GM12878 (cell line): Measurements from ENCODE around the gene ABHD18. TPM values are rescaled to one million over a fixed set of nuclear protein-coding genes. Genes with fewer than 3 reads are reported as not detected.

ENCODE experiments used
- ATAC-seq: fragments of 200-7000 bp; cut with Tn5 transposase; 3 replicates; pipeline ENCODE4 v1.9.1; 2020; ENCODE audit warnings: mild to moderate bottlenecking, moderate library complexity
- BruUV-seq: library from RNA; stranded (reverse); fragments of 400-500 nt; replicated peaks from 2 replicates; lab custom pipeline; 2021; lab: Mats Ljungman, UMichigan
- CTCF ChIA-PET: fragments of 300-600 bp; sonication (Branson Sonifier 250); formaldehyde crosslinking; extraction: SDS; loops from one replicate; lab custom pipeline; 2021; ENCODE audit warnings: inconsistent platforms; lab: Yijun Ruan, JAX
- POLR2A ChIA-PET: fragments of 350-600 bp; formaldehyde crosslinking; extraction: SDS; loops from one replicate; lab custom pipeline; 2021; ENCODE audit warnings: inconsistent platforms; lab: Charles Lee
- RAD21 ChIA-PET: fragments of 300-600 bp; sonication (Branson Sonifier 250); formaldehyde crosslinking; loops from one replicate; lab custom pipeline; 2023; ENCODE audit warnings: antibody characterized with exemption; ENCODE audit not compliant: unreplicated experiment; lab: Charles Lee
- SMC1A ChIA-PET: fragments of 300-600 bp; sonication (Branson Sonifier 250); formaldehyde crosslinking; loops from one replicate; lab custom pipeline; 2023; ENCODE audit not compliant: unreplicated experiment, uncharacterized antibody; lab: Charles Lee
- DNase-seq: peaks from one replicate; pipeline ENCODE4 v3.0.0-alpha.2; 2011; ENCODE audit warnings: low read depth, low spot score
- FAIRE-seq: peaks from 3 replicates; lab custom pipeline; 2011; peaks lifted over from hg19 to GRCh38; lab: Jason Lieb, UNC
- H2AFZ ChIP-seq: 2 replicates; pipeline ENCODE4 v1.6.0; 2011; ENCODE audit warnings: low read depth, low read length, control low read depth; ENCODE audit not compliant: control insufficient read depth
- H3K27ac ChIP-seq: 2 replicates; pipeline ENCODE4 v1.5.1; 2011; ENCODE audit warnings: control low read depth; ENCODE audit not compliant: control insufficient read depth, insufficient read depth
- H3K27me3 ChIP-seq, 2 experiments: replicated peaks in 1 of 2; 2 replicates each; pipeline versions ENCODE4 v1.6.0 to v1.6.1; 2011; ENCODE audit warnings: low read length in 1 of 2; ENCODE audit not compliant: control insufficient read depth in 2 of 2, insufficient read depth in 2 of 2
- H3K36me3 ChIP-seq, 2 experiments: 2 replicates each; pipeline ENCODE4 v1.5.1; 2011; ENCODE audit warnings: low read length in 1 of 2; ENCODE audit not compliant: control insufficient read depth in 2 of 2, insufficient read depth in 2 of 2
- H3K4me1 ChIP-seq: 2 replicates; pipeline ENCODE4 v1.6.1; 2011; ENCODE audit warnings: mild to moderate bottlenecking, low read length, moderate library complexity, mixed read lengths; ENCODE audit not compliant: control insufficient read depth, insufficient read depth
- H3K4me2 ChIP-seq: 2 replicates; pipeline ENCODE4 v1.6.0; 2011; ENCODE audit warnings: control low read depth; ENCODE audit not compliant: control insufficient read depth, insufficient read depth
- H3K4me3 ChIP-seq: fragments of 200-600 bp; sonication (generic); 2 replicates; pipeline ENCODE4 v1.5.1; 2016
- H3K79me2 ChIP-seq: 2 replicates; pipeline ENCODE4 v1.6.0; 2011; ENCODE audit warnings: low read length; ENCODE audit not compliant: control insufficient read depth, insufficient read depth
- H3K9ac ChIP-seq: 2 replicates; pipeline ENCODE4 v1.8.0; 2011; ENCODE audit warnings: low read length, control low read depth, mixed read lengths; ENCODE audit not compliant: control insufficient read depth, insufficient read depth
- H3K9me3 ChIP-seq: replicated peaks from 3 replicates; pipeline ENCODE4 v1.5.1; 2011; ENCODE audit warnings: mild to moderate bottlenecking, low read length; ENCODE audit not compliant: control insufficient read depth, insufficient read depth
- H4K20me1 ChIP-seq: 2 replicates; pipeline ENCODE4 v1.6.0; 2011; ENCODE audit not compliant: control insufficient read depth, insufficient read depth
- ASH2L ChIP-seq: fragments of 300-600, 200-600 bp; sonication (generic); IDR thresholded peaks from 2 replicates; pipeline ENCODE4 v1.6.1; 2017; ENCODE audit warnings: low read depth, mild to moderate bottlenecking, borderline replicate concordance
- JUNB ChIP-seq: IDR thresholded peaks from 2 replicates; pipeline ENCODE4 v1.6.1; 2016; ENCODE audit warnings: antibody characterized with exemption, mild to moderate bottlenecking
- MLLT1 ChIP-seq: fragments of 450-650 bp; IDR thresholded peaks from 2 replicates; pipeline ENCODE4 v1.6.1; 2016; ENCODE audit warnings: mild to moderate bottlenecking
- MXI1 ChIP-seq: fragments of 150-350 bp; IDR thresholded peaks from 2 replicates; pipeline ENCODE4 v1.6.1; 2011; ENCODE audit warnings: low read depth, mild to moderate bottlenecking, inconsistent platforms, low read length, improper control_type of control experiment
- NFIC ChIP-seq: IDR thresholded peaks from 2 replicates; pipeline ENCODE4 v1.6.1; 2012; ENCODE audit warnings: low read depth, mild to moderate bottlenecking, inconsistent platforms, low read length, moderate library complexity
- NR2C2 ChIP-seq: IDR thresholded peaks from 2 replicates; pipeline ENCODE4 v1.6.1; 2011; ENCODE audit warnings: borderline replicate concordance, low read depth; ENCODE audit not compliant: control insufficient read depth, insufficient read length
- PAX5 ChIP-seq: IDR thresholded peaks from 2 replicates; pipeline ENCODE4 v1.6.1; 2011; ENCODE audit warnings: low read depth, low read length, borderline replicate concordance
- PAX8 ChIP-seq: fragments of 450-650 bp; IDR thresholded peaks from 2 replicates; pipeline ENCODE4 v1.6.1; 2017; ENCODE audit warnings: mild to moderate bottlenecking, moderate library complexity
- POLR2A ChIP-seq: IDR thresholded peaks from 2 replicates; pipeline ENCODE4 v1.6.1; 2011; ENCODE audit warnings: low read depth, mild to moderate bottlenecking, low read length
- POLR2AphosphoS5 ChIP-seq: IDR thresholded peaks from 2 replicates; pipeline ENCODE4 v1.6.1; 2011; ENCODE audit warnings: mild to moderate bottlenecking, low read length, inconsistent platforms
- SIN3A ChIP-seq: IDR thresholded peaks from 2 replicates; pipeline ENCODE4 v1.6.1; 2012; ENCODE audit warnings: low read depth, low read length, improper control_type of control experiment
- SPI1 ChIP-seq: IDR thresholded peaks from 2 replicates; pipeline ENCODE4 v1.6.1; 2011; ENCODE audit warnings: low read depth, mild to moderate bottlenecking, low read length, moderate library complexity, borderline replicate concordance; ENCODE audit not compliant: insufficient read depth
- STAT1 ChIP-seq: fragments of 450-650 bp; conservative IDR thresholded peaks from 2 replicates; pipeline ENCODE4 v1.6.1; 2014; ENCODE audit warnings: antibody characterized with exemption, mild to moderate bottlenecking
- STAT3 ChIP-seq: IDR thresholded peaks from 2 replicates; pipeline ENCODE4 v1.6.1; 2011; ENCODE audit warnings: low read depth, low read length, improper control_type of control experiment
- TCF7 ChIP-seq: IDR thresholded peaks from 2 replicates; pipeline ENCODE4 v1.6.1; 2014; ENCODE audit warnings: antibody characterized with exemption, borderline replicate concordance
- ZBTB33 ChIP-seq: fragments of 450-650 bp; IDR thresholded peaks from 2 replicates; pipeline ENCODE4 v1.6.1; 2017; ENCODE audit warnings: mild to moderate bottlenecking
- ZZZ3 ChIP-seq: IDR thresholded peaks from 2 replicates; pipeline ENCODE4 v1.6.1; 2011; ENCODE audit warnings: low read depth; ENCODE audit not compliant: control insufficient read depth, insufficient read length
- in situ Hi-C: fragments of 300-500 bp; cut with MboI; formaldehyde crosslinking; loops from 9 replicates; pipeline ENCODE4 v1.14.3; 2018; ENCODE audit warnings: mixed read lengths
- intact Hi-C: fragments of 100-400 bp; cut with micrococcal nuclease; formaldehyde crosslinking; loops from one replicate; pipeline ENCODE4 v1.14.2; 2022; ENCODE audit not compliant: unreplicated experiment
- polyA plus RNA-seq, 11 experiments: library from polyadenylated mRNA; depleted of rRNA in 4 of 11; unstranded in 6 of 11; stranded (reverse) in 5 of 11; fragments of >200 nt; fragmentation: Nextera tagmentation in 4 of 11; fragmentation: Illumina TruSeq in 1 of 11; extraction: Ambion mirVana in 4 of 11; extraction: Trizol in 1 of 11; gene quantifications; 1 replicate in 1 of 11; 2 replicates in 10 of 11; pipeline versions ENCODE4 v1.2.1 to v1.2.3, GENCODE V29; 2011 to 2016; ENCODE audit warnings: inconsistent platforms in 2 of 11, missing spikeins in 2 of 11, low read depth in 1 of 11
- total RNA-seq, 4 experiments: library from RNA; depleted of rRNA in 3 of 4; stranded (reverse); fragments of >200 nt in 3 of 4; fragmentation: Illumina TruSeq in 1 of 4; extraction: Trizol in 1 of 4; gene quantifications; 2 replicates each; pipeline versions ENCODE4 v1.2.1 to v1.2.3, GENCODE V29; 2013 to 2021

The ABHD18 gene
- total and polyA plus RNA-seq, 10 of the 15 experiments (the other 5 are each of a cell fraction or from before 2014, with no cell fraction given), result 3.4 to 13.5 (median 9.6) TPM

GRCh38 chr4:128056396-128056795 lies 91.2 kb downstream of the ABHD18 start:
- H2AFZ ChIP-seq, result no peak overlapping the region
- H3K36me3 ChIP-seq, result no peaks in the 10 kb centered on the region
- H3K4me1 ChIP-seq, result no peaks in the 10 kb centered on the region
- no peak for TF ChIP-seq POLR2AphosphoS5
- no peak for TF ChIP-seq STAT1
- no peak for TF ChIP-seq JUNB
- no peak for TF ChIP-seq MXI1
- no peak for TF ChIP-seq TCF7
- no peak for TF ChIP-seq MLLT1
- TF ChIP-seq SPI1, result no peak
- no peak for TF ChIP-seq ASH2L
- TF ChIP-seq NR2C2, result no peak
- no peak for TF ChIP-seq STAT3
- TF ChIP-seq ZBTB33, result no peak
- TF ChIP-seq PAX5, result no peak
- TF ChIP-seq ZZZ3, result no peak
- no peak for TF ChIP-seq SIN3A
- no peak for TF ChIP-seq POLR2A
- no peak for TF ChIP-seq PAX8
- no peak for TF ChIP-seq NFIC
- no peaks in the 10 kb centered on the region for H3K9me3 ChIP-seq
- H3K4me2 ChIP-seq, result no peak overlapping the region
- in situ Hi-C loops, result no loop called here
- ChIA-PET POLR2A (interaction anchor here (0.6 kb wide), 1 partner anchor 91 kb away, joined by 3 read pairs; the partner anchor contains the start of genes ABHD18 and MFSD8), SMC1A (interaction anchor here (1.0 kb wide), 2 partner anchors 19 to 57 kb away, joined by 3 to 4 read pairs; no protein-coding TSS in a partner anchor), CTCF (interaction anchor here (0.5 kb wide), 1 partner anchor 12 kb away, joined by 8 read pairs; no protein-coding TSS in a partner anchor), RAD21 (no interaction called here)
- H3K4me3 ChIP-seq, result no peak overlapping the region
- ATAC-seq (no peak), DNase-seq (no peak), FAIRE-seq (no peak)
- no peaks in the 10 kb centered on the region for H3K79me2 ChIP-seq
- no TSS peak for BruUV-seq
- no peaks in the 10 kb centered on the region for H4K20me1 ChIP-seq
- no peak overlapping the region for H3K27ac ChIP-seq
- no peaks in the 10 kb centered on the region for H3K27me3 ChIP-seq
- intact Hi-C loops, result no loop called here
- H3K9ac ChIP-seq, result no peak overlapping the region
